Activated naive CD4-positive, alpha-beta T cell treated with anti-CD3 and anti-CD28 coated beads for 36 hours (primary cell): Measurements from ENCODE around the gene DYNLRB2. TPM values are rescaled to one million over a fixed set of nuclear protein-coding genes. Genes with fewer than 3 reads are reported as not detected.

Source experiments
- CTCF ChIA-PET: fragments of 350-600 bp; sonication (Branson Sonifier 250); formaldehyde crosslinking; loops from one replicate; lab custom pipeline; 2021; ENCODE audit warnings: antibody characterized with exemption; lab: Charles Lee
- DNase-seq: peaks from one replicate; pipeline ENCODE4 v3.0.0-alpha.2; 2020
- H3K27ac Mint-ChIP-seq: one replicate; pipeline ENCODE4 v1.8.0; 2021; ENCODE audit warnings: mild to moderate bottlenecking, mixed read lengths
- H3K27me3 Mint-ChIP-seq: one replicate; pipeline ENCODE4 v1.8.0; 2021; ENCODE audit warnings: low read depth, mixed read lengths
- H3K36me3 Mint-ChIP-seq: one replicate; pipeline ENCODE4 v1.8.0; 2021; ENCODE audit warnings: low read depth, mixed read lengths
- H3K4me1 Mint-ChIP-seq: one replicate; pipeline ENCODE4 v1.8.0; 2021; ENCODE audit warnings: low read depth, mixed read lengths
- H3K4me3 Mint-ChIP-seq: one replicate; pipeline ENCODE4 v1.8.0; 2021; ENCODE audit warnings: mild to moderate bottlenecking, moderate library complexity, mixed read lengths
- H3K9me3 Mint-ChIP-seq: one replicate; pipeline ENCODE4 v1.8.0; 2021; ENCODE audit warnings: mixed read lengths
- intact Hi-C: fragments of 100-400 bp; cut with micrococcal nuclease; formaldehyde crosslinking; loops from one replicate; pipeline ENCODE4 v1.15.1; 2023
- total RNA-seq, 2 experiments: library from RNA; stranded (reverse); gene quantifications; one replicate each; pipeline ENCODE4 v1.2.3, GENCODE V29; 2021

DYNLRB2 gene
- total RNA-seq, 2 experiments from 2014 or later: not detected

DNA sequence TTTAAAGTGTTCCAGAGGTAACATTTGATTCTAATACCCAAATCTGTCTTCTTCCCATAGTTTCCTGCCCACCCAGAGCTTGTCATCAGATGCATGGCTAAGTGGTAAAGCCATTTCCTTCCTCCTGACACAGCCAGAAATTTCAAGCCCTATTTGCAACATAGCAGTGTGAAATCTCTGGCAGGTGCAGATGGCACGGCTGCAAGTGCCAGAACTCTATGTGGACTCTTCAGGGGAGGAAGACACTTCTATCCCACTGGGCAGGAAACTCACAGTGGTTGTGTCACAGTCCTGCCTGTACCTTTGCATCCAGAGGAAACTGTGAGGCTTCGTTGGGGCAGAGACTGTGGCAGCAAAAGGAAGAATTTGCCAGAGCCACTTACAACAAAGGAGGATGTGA, 13.2 kb downstream of the DYNLRB2 start:
- CTCF ChIA-PET: interaction anchor here (0.9 to 1.7 kb wide), 4 partner anchors 11 to 27 kb away, joined by 3 to 7 read pairs (median 3); no protein-coding TSS in a partner anchor
- intact Hi-C loops: no loop called here
- Mint-ChIP-seq H3K36me3 (no peaks in the 10 kb centered on the region), H3K4me1 (peaks cover 3% of the 10 kb centered on the region), H3K27me3 (no peaks in the 10 kb centered on the region), H3K4me3 (no peak overlapping the region), H3K9me3 (no peaks in the 10 kb centered on the region), H3K27ac (no peak overlapping the region)
- no peak for DNase-seq

DNA sequence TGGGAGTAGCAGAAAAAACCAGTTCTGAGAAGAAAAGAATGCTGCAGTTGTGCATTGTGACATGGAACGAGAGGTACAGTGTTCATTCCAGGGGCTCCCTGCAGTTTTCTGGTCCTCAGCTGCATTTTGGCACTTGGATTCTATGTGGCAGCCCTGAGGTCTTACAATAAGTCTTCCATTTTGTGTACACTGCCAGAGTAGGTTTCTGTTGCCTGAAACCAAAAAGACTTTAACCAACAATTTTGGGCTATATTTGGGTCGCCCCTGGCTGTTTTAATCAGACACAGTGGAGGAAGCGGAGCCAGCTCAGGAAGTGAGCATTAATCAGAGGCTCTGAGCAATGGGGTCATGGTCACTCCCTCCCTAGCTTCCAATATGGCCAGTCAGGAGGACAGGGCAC, 15.7 kb downstream of the DYNLRB2 start:
- CTCF ChIA-PET: no interaction called here
- H3K9me3 Mint-ChIP-seq: no peaks in the 10 kb centered on the region
- H3K27ac Mint-ChIP-seq: no peak overlapping the region
- no peaks in the 10 kb centered on the region for H3K27me3 Mint-ChIP-seq
- intact Hi-C loops: no loop called here
- H3K4me1 Mint-ChIP-seq: peaks cover 3% of the 10 kb centered on the region
- no peaks in the 10 kb centered on the region for H3K36me3 Mint-ChIP-seq
- no peak for DNase-seq
- H3K4me3 Mint-ChIP-seq: no peak overlapping the region

DNA sequence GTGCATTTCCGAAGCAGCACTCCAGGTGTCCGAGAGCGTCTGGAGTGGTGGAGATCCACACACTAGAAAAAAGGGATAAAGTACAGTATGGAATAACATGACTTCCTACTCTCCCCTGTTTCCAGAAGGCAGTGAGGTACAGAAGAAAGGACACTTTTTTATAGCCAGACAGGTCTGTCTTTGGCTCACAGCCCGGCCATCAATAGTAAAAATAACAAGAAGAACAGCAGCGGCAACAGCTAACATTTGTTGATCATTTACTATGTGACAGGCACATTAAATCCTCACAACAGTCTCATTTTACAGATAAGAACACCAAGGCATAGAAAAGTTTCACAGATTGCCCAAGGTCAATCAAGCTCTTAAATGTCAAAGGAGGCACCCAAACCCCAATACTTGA, 16.2 kb downstream of the DYNLRB2 start:
- Mint-ChIP-seq H3K27me3 (no peaks in the 10 kb centered on the region), H3K9me3 (no peaks in the 10 kb centered on the region), H3K4me1 (peaks cover 3% of the 10 kb centered on the region), H3K27ac (no peak overlapping the region), H3K36me3 (no peaks in the 10 kb centered on the region), H3K4me3 (no peak overlapping the region)
- CTCF ChIA-PET: no interaction called here
- intact Hi-C loops: no loop called here
- DNase-seq: no peak

DNA sequence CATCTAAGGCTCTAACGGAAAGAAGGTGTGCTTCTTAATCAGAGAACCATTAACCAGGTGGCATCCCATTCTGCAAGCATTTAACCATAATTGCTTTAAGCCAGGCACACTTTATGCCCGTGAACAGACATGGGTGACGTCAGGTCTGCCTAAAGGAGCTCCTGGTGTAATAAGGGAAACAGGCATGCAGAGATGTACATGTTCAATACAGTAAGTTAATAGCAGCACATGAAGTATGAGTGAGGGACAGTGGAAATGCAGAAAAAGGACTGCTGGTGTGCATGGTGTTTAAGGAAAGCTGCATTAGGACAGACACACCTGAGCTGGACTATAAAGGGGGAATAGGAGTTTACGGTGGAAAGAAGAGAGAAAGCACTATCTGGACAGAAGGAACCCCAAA, 18.6 kb downstream of the DYNLRB2 start:
- CTCF ChIA-PET: no interaction called here
- no peaks in the 10 kb centered on the region for H3K27me3 Mint-ChIP-seq
- no peaks in the 10 kb centered on the region for H3K36me3 Mint-ChIP-seq
- intact Hi-C loops: no loop called here
- no peak overlapping the region for H3K27ac Mint-ChIP-seq
- no peak overlapping the region for H3K4me3 Mint-ChIP-seq
- DNase-seq: no peak
- H3K4me1 Mint-ChIP-seq: peaks cover 6% of the 10 kb centered on the region
- H3K9me3 Mint-ChIP-seq: no peaks in the 10 kb centered on the region

DNA sequence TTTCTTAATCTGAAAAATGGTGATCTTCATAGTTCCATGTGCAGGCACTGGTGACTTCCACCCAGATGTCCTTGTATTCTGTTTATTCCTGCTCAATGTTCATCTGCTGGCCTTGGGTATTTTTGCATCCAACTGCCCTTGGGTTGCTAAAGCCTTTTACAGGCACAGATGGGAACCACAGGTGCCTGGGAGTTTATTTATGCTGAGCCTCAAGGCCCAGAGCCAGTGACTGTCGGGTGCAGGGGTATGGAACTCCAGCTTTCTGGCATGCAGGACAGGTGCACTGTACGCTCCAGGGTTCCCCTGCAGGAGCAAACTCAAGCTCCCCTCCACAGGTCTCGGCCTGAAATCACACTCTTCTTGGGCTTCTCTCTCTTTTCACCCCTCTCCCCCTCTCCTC, 22.3 kb downstream of the DYNLRB2 start:
- Mint-ChIP-seq H3K27me3 (no peaks in the 10 kb centered on the region), H3K36me3 (no peaks in the 10 kb centered on the region), H3K27ac (no peak overlapping the region), H3K4me3 (no peak overlapping the region), H3K4me1 (peaks cover 15% of the 10 kb centered on the region), H3K9me3 (no peaks in the 10 kb centered on the region)
- intact Hi-C loops: no loop called here
- no peak for DNase-seq
- CTCF ChIA-PET: interaction anchor here (1.3 kb wide), 1 partner anchor 263 kb away, joined by 3 read pairs; no protein-coding TSS in a partner anchor

DNA sequence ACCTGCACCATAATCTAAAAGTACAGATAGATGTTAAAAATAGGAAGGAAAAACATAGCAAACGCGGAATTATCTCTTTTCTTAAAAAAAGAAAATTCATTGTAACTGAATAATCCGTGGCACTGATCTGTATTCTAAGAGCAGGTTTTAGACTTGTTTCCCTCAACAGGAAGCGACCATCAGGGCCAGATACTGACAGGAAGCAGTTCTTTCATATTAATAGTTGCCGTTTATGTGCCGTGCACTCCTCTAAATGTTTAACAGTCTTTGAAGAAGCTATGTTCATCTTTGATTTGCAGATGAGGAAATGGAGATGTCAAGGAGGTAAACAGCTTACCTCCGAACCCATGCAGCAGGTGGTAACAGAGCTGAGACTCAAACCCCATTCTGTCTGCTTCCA, 23.6 kb downstream of the DYNLRB2 start:
- no peak overlapping the region for H3K27ac Mint-ChIP-seq
- H3K27me3 Mint-ChIP-seq: no peaks in the 10 kb centered on the region
- intact Hi-C loops: no loop called here
- H3K9me3 Mint-ChIP-seq: no peaks in the 10 kb centered on the region
- H3K4me3 Mint-ChIP-seq: no peak overlapping the region
- peaks cover 23% of the 10 kb centered on the region for H3K4me1 Mint-ChIP-seq
- no peaks in the 10 kb centered on the region for H3K36me3 Mint-ChIP-seq
- no peak for DNase-seq
- CTCF ChIA-PET: interaction anchor here (0.8 to 1.5 kb wide), 5 partner anchors 10 to 38 kb away, joined by 3 to 7 read pairs (median 3); no protein-coding TSS in a partner anchor

DNA sequence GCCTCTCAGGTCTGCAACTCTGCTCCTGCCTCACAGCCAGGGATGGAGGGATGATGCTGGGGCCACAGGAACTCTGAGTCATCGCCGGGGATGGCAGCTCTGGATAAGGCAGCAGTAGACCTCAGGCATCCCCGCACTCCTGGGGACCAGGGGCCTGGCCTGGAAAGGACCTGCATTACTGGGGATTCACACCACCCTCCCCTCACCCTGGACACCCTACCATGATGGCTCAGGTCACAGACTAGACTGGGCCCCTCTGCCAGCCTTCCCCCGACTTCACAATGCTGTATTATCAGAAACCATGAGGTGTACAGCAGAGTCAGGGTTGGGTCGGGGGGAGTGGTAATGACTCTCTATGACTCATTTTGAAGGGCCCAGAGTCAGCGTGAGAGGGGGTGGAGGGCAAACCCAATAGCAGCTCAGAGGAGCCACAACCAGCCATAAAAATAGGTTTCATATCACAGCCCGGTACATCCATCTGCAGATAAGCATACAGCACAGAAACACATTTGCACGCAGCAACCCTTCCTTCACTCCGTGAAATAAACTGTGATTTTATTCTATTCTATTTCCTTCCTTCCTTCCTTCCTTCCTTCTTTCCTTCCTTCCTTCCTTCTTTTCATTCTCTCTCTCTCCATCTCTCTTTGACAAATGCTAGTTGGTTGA, 28.8 kb downstream of the DYNLRB2 start:
- Mint-ChIP-seq H3K4me3 (no peak overlapping the region), H3K9me3 (peaks cover 4% of the 10 kb centered on the region)

DNA sequence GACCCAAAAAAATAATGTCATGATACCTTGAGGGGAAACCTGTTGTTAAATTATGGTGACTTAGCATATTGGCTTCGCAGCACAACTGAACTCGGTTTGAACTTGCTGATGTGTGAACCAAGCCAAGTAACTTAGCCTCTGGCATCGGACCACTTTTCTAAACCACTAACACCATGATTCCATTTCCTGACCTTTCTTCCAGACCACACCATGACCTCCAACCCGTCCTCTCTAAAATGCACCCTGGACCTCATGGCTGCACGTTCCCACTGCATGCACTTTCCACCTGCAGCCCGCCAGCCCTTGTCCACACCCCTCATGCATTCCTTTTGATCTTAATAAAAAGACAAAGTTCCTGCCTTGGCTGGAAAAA, 29.3 kb downstream of the DYNLRB2 start:
- Mint-ChIP-seq H3K9me3 (peaks cover 4% of the 10 kb centered on the region), H3K27me3 (no peaks in the 10 kb centered on the region), H3K27ac (peak overlapping the region; percentile 43), H3K4me3 (no peak overlapping the region), H3K36me3 (no peaks in the 10 kb centered on the region), H3K4me1 (peaks cover 25% of the 10 kb centered on the region)
- intact Hi-C loops: no loop called here
- DNase-seq: no peak
- CTCF ChIA-PET: interaction anchor here (1.3 kb wide), 1 partner anchor 10 kb away, joined by 3 read pairs; no protein-coding TSS in a partner anchor

More for the DNA sequence above, 28.8 kb downstream of the DYNLRB2 start:
- no peaks in the 10 kb centered on the region for H3K27me3 Mint-ChIP-seq
- CTCF ChIA-PET: interaction anchor here (1.3 kb wide), 1 partner anchor 10 kb away, joined by 3 read pairs; no protein-coding TSS in a partner anchor
- peak; percentile 91 for DNase-seq
- H3K36me3 Mint-ChIP-seq: no peaks in the 10 kb centered on the region
- peaks cover 30% of the 10 kb centered on the region for H3K4me1 Mint-ChIP-seq
- peak overlapping the region; percentile 43 for H3K27ac Mint-ChIP-seq
- intact Hi-C loops: loop anchor here (1.0 kb wide), 3 partner anchors 11 to 238 kb away; partner anchors contain the start of gene DYNLRB2

DNA sequence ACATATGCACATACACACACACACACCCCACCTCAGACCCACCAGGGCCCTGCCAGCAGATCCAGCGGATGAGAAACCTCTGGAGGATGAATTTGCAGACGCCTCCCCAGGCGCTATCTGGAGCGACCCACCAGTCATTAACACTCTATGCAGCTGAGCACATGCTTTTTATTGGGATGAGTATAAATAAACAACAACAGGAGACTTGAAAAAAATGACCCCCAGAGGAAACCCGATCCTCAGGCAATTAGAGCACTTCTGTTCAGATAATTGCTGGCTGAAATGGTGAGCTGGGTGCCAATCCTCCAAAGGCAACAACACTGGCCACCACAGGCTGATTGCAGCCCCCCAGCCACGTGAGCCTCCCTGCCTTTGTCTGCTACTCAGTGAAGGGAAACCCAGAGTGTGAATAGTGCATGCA, 32.9 kb downstream of the DYNLRB2 start:
- Mint-ChIP-seq H3K4me1 (peaks cover 24% of the 10 kb centered on the region), H3K27me3 (no peaks in the 10 kb centered on the region), H3K9me3 (peaks cover 4% of the 10 kb centered on the region), H3K27ac (no peak overlapping the region), H3K4me3 (no peak overlapping the region), H3K36me3 (no peaks in the 10 kb centered on the region)
- CTCF ChIA-PET: interaction anchor here (0.6 to 1.3 kb wide), 2 partner anchors 9 to 232 kb away, joined by 3 read pairs; no protein-coding TSS in a partner anchor
- intact Hi-C loops: no loop called here
- DNase-seq: no peak

DNA sequence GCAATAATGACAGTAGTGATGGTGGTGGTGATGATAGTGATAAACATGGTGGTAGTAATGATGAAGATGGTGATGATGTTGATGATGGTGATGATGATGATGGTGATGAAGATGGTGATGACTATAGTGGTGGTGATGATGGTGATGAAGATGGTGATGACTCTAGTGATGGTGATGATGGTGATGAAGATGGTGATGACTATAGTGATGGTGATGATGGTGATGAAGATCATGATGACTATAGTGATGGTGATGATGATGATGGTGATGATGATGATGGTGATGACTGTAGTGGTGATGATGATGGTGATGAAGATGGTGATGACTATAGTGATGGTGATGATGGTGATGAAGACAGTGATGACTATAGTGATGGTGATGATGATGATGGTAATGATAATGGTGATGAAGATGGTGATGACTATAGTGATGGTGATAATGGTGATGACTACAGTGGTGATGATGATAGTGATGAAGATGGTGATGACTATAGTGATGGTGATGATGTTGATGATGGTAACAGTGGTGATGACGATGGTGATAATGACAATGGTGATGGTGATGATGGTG, 35.6 kb downstream of the DYNLRB2 start:
- no peak for DNase-seq
- CTCF ChIA-PET: interaction anchor here (1.2 kb wide), 1 partner anchor 12 kb away, joined by 3 read pairs; no protein-coding TSS in a partner anchor
- Mint-ChIP-seq H3K4me1 (peaks cover 26% of the 10 kb centered on the region), H3K27ac (no peak overlapping the region), H3K36me3 (no peaks in the 10 kb centered on the region), H3K27me3 (no peaks in the 10 kb centered on the region), H3K4me3 (no peak overlapping the region), H3K9me3 (peaks cover 2% of the 10 kb centered on the region)
- intact Hi-C loops: no loop called here

DNA sequence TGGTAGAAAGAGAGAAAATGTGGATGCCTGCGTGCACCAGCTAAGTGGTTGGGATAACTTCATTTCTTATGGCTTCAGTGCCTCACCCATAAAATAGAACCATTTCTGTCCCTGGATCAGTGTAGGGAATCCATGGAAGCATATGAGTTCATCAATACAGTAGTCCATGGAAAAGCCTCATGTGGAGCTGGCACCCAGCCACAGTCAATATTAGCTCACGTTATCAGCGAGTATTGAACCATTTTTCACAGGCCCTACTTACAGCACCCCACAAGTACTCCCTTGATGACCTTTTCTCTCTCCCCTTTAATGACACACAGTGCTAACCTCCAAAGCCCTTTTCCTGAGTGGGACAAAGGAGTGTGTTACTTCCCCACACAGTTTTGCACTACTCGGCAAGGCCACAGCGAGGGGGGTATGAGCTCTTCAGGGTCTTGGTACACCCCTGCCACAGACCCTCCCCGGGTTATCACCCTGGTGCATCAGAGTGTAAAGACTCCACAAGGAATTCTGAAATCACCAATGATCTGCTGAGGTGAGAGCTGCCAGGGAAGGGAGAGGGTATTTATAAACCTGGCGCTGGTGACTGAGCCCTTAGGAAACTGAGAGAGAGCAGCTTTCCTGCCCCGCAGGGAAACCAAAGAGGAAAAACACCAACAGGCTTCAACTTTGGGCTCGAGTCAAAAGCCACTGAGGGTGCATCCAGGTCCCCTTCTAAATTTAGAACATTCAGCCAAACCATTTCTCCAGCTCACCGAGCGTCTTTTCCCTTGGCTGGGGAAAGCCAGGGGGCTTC, 36.9 kb downstream of the DYNLRB2 start:
- no peak overlapping the region for H3K4me3 Mint-ChIP-seq
- no peak overlapping the region for H3K27ac Mint-ChIP-seq
- no peak for DNase-seq

More for the DNA sequence above, 36.9 kb downstream of the DYNLRB2 start:
- peaks cover 2% of the 10 kb centered on the region for H3K9me3 Mint-ChIP-seq
- H3K36me3 Mint-ChIP-seq: no peaks in the 10 kb centered on the region
- intact Hi-C loops: no loop called here
- CTCF ChIA-PET: interaction anchor here (0.9 to 1.0 kb wide), 3 partner anchors 24 to 229 kb away, joined by 3 to 4 read pairs (median 3); no protein-coding TSS in a partner anchor
- no peaks in the 10 kb centered on the region for H3K27me3 Mint-ChIP-seq
- peaks cover 28% of the 10 kb centered on the region for H3K4me1 Mint-ChIP-seq
